ENCODE data around the gene UBE2Q2. TPM values are rescaled to one million over a fixed set of nuclear protein-coding genes. Genes with fewer than 3 reads are reported as not detected.

The UBE2Q2 gene
- polyA plus RNA-seq, 1 donor (not counting 4 experiments of a cell fraction or from before 2014, with no cell fraction given) = 33.9 TPM

DNA sequence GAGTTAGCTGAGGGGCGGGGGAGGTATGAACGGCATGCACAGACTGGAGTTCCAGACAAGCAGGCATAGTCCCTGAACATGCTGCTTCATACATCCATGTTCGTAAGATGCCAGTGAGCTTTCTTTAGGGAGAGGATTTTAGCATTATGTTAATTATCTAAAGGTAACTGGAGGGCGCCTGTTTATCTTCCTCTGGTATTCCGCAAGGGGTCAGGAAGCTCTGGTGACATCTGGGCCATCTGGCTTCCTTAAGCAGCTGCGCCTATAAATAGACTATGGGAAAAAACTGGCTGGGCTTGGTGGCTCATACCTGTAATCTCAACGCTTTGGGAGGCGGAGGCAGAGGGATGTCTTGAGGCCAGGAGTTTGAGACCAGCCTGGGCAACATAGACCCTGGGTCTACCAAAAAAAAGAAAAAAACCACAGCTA is 58.9 kb downstream of the UBE2Q2 start:
- peaks cover 8 to 15% of the 10 kb centered on the region in 2 experiments for H3K36me3 ChIP-seq (ENCODE audit: control insufficient read depth in 2 of 2, extremely low read depth in 1 of 2, insufficient read depth in 2 of 2, low read length in 2 of 2)
- no peak for DNase-seq (ENCODE audit: low read depth, low spot score)

DNA sequence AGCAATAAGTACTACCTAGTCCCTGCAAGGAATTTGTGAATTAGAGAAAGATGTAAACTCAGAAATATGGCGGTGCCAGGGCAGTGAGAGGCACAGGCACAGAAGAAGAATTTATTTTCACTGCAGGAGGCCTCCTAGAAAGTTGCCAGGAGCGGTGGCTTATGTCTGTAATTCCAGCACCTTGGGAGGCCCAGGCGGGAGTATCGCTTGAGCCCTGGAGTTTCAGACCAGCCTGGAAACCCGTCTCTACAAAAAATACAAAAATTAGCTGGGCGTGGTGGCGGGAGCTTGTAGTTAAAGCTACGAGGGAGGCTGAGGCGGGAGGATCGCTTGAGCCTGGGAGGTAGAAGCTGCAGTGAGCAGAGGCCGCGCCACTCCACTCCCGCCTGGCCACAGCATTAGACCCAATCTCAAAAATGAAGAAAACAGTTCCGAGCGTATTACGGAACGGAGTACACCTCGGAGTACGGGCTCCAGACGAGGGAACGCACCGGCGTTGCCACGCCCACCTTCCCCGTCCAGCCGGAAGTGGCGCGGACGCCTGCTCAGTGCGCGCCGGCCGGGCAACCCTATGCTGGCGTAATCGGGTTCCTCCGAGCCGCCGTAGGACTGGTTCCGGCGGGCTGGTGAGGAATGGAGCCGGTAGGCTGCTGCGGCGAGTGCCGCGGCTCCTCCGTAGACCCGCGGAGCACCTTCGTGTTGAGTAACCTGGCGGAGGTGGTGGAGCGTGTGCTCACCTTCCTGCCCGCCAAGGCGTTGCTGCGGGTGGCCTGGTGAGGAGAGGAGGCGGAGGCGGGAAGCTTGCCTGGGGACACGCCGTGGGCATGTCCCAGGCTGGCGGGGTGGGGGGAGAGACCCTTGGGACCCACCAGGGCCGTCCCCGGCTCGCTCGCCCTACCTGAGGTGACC is 60.3 kb downstream of the UBE2Q2 start, which contains the start of gene FBXO22:
FBXO22 (plus strand) TSS at position 548 of the 909 bp plus-strand sequence; CDS start at position 634, 86 bp downstream.
- peak within 1 kb of the TSS; percentile 91 for H3K27ac ChIP-seq (ENCODE audit: control insufficient read depth, insufficient read depth, low read length)
- no peaks in the 10 kb centered on the region for H3K27me3 ChIP-seq (ENCODE audit: control insufficient read depth, extremely low read depth, insufficient read depth, low read length)
- H3K36me3 ChIP-seq (ENCODE audit: control insufficient read depth in 2 of 2, extremely low read depth in 1 of 2, insufficient read depth in 2 of 2, low read length in 2 of 2) = peaks cover 10 to 15% of the 10 kb centered on the region in 2 experiments
- peak within 1 kb of the TSS; percentile 88 for H3K4me2 ChIP-seq (ENCODE audit: control insufficient read depth, extremely low read depth, insufficient read depth, low read depth, low read length)
- dilution Hi-C loops (cut with MboI; ENCODE audit: extremely low pct_ligation_motif_present, low sequenced_read_pairs) = no loop called here
- no peaks in the 10 kb centered on the region for H4K20me1 ChIP-seq (ENCODE audit: control insufficient read depth, extremely low read depth, insufficient read depth, low read length)
- FAIRE-seq = peak; percentile 29
- H3K4me1 ChIP-seq (ENCODE audit: control insufficient read depth, extremely low read depth, insufficient read depth, low read length) = peaks cover 16% of the 10 kb centered on the region
- H3K9me3 ChIP-seq (ENCODE audit: control insufficient read depth, low read depth, low read length) = no peaks in the 10 kb centered on the region
- peak; percentile 53 for DNase-seq (ENCODE audit: low read depth, low spot score)
- H3K79me2 ChIP-seq (ENCODE audit: control insufficient read depth, insufficient read depth, low read length) = peaks cover 45% of the 10 kb centered on the region
- H3K9me1 ChIP-seq (ENCODE audit: control insufficient read depth, extremely low read depth, insufficient read depth, low read length) = peaks cover 2% of the 10 kb centered on the region
- peak within 1 kb of the TSS; percentile 94 for H3K9ac ChIP-seq (ENCODE audit: control insufficient read depth, extremely low read depth, insufficient read depth, low read length)
- H2AFZ ChIP-seq (ENCODE audit: control insufficient read depth, low read length) = peak within 1 kb of the TSS; percentile 92
- peak within 1 kb of the TSS; percentile 82 to 96 (median 96) for H3K4me3 ChIP-seq (ENCODE audit: control insufficient read depth in 2 of 3, extremely low read depth in 1 of 3, insufficient read depth in 2 of 3, low read depth in 1 of 3, low read length in 3 of 3)
- no peak for TF ChIP-seq EZH2 (IDR thresholded peaks at IDR 0.05; ENCODE audit: low read length)
- TF ChIP-seq CTCF (optimal IDR thresholded peaks at IDR 0.05 in 1 of 3, IDR thresholded peaks at IDR 0.05 in 1 of 3, conservative IDR thresholded peaks at IDR 0.05 in 1 of 3; ENCODE audit: extremely low read depth in 1 of 3, insufficient read depth in 2 of 3, low read length in 3 of 3) = no peak

More for the DNA sequence above, 58.9 kb downstream of the UBE2Q2 start:
- TF ChIP-seq CTCF (optimal IDR thresholded peaks at IDR 0.05 in 1 of 3, IDR thresholded peaks at IDR 0.05 in 1 of 3, conservative IDR thresholded peaks at IDR 0.05 in 1 of 3; ENCODE audit: extremely low read depth in 1 of 3, insufficient read depth in 2 of 3, low read length in 3 of 3) (no peak), EZH2 (IDR thresholded peaks at IDR 0.05; ENCODE audit: low read length) (no peak)
- no peak for FAIRE-seq
- Histone ChIP-seq H3K27me3 (ENCODE audit: control insufficient read depth, extremely low read depth, insufficient read depth, low read length) (no peaks in the 10 kb centered on the region), H3K4me2 (ENCODE audit: control insufficient read depth, extremely low read depth, insufficient read depth, low read depth, low read length) (no peak overlapping the region), H3K9ac (ENCODE audit: control insufficient read depth, extremely low read depth, insufficient read depth, low read length) (no peak overlapping the region), H3K4me3 (ENCODE audit: control insufficient read depth in 2 of 3, extremely low read depth in 1 of 3, insufficient read depth in 2 of 3, low read depth in 1 of 3, low read length in 3 of 3) (no peak overlapping the region), H3K9me3 (ENCODE audit: control insufficient read depth, low read depth, low read length) (no peaks in the 10 kb centered on the region), H3K27ac (ENCODE audit: control insufficient read depth, insufficient read depth, low read length) (no peak overlapping the region), H2AFZ (ENCODE audit: control insufficient read depth, low read length) (no peak overlapping the region), H4K20me1 (ENCODE audit: control insufficient read depth, extremely low read depth, insufficient read depth, low read length) (no peaks in the 10 kb centered on the region), H3K79me2 (ENCODE audit: control insufficient read depth, insufficient read depth, low read length) (peaks cover 31% of the 10 kb centered on the region), H3K9me1 (ENCODE audit: control insufficient read depth, extremely low read depth, insufficient read depth, low read length) (peaks cover 2% of the 10 kb centered on the region), H3K4me1 (ENCODE audit: control insufficient read depth, extremely low read depth, insufficient read depth, low read length) (peaks cover 16% of the 10 kb centered on the region)
- dilution Hi-C loops (cut with MboI; ENCODE audit: extremely low pct_ligation_motif_present, low sequenced_read_pairs) = no loop called here

Data from keratinocyte (primary cell).